Vagina (tissue), 2 donors: ENCODE results near the gene NELL1.

Source experiments
- POLR2A ChIP-seq, 2 donors: fragments of 450-650 bp; IDR thresholded peaks; one replicate each; pipeline ENCODE4 v1.6.1; 2017; ENCODE audit warnings: antibody characterized with exemption in 2 of 2, mild to moderate bottlenecking in 2 of 2, moderate library complexity in 2 of 2
- TF ChIP-seq, protein P1 (sequence below), 3 experiments: fragments of 450-650 bp in 2 of 3; fragments of 200-600 bp in 1 of 3; sonication (generic) in 1 of 3; IDR thresholded peaks; one replicate each; pipeline ENCODE4 v1.5.1; 2017 to 2019; ENCODE audit warnings: antibody characterized with exemption in 3 of 3, mild to moderate bottlenecking in 2 of 3, moderate library complexity in 2 of 3

DNA sequence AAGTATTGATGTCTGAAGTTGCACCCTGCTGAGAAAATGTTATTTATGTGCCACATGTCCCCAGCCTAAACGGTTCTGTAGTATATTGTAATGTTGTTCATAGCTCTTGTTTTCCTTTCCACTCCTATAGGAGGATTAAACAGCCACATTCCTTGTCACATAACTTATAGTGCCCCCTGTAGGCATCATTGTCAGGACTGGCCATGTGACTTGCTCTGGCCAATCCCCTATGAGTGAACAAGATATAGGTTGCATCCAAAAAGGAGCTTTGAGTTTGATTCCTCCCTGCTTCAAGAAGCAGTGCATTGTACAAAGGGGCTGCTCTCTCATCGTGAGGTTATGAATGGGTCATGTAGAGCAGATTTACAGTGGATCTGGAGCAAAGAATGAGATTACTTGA is 805.9 kb downstream of the NELL1 start:
- no peak for TF ChIP-seq POLR2A (IDR thresholded peaks at IDR 0.05)
- TF ChIP-seq, protein P1, sequence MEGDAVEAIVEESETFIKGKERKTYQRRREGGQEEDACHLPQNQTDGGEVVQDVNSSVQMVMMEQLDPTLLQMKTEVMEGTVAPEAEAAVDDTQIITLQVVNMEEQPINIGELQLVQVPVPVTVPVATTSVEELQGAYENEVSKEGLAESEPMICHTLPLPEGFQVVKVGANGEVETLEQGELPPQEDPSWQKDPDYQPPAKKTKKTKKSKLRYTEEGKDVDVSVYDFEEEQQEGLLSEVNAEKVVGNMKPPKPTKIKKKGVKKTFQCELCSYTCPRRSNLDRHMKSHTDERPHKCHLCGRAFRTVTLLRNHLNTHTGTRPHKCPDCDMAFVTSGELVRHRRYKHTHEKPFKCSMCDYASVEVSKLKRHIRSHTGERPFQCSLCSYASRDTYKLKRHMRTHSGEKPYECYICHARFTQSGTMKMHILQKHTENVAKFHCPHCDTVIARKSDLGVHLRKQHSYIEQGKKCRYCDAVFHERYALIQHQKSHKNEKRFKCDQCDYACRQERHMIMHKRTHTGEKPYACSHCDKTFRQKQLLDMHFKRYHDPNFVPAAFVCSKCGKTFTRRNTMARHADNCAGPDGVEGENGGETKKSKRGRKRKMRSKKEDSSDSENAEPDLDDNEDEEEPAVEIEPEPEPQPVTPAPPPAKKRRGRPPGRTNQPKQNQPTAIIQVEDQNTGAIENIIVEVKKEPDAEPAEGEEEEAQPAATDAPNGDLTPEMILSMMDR (IDR thresholded peaks at IDR 0.05), result no peak
